Neuronal stem cell (in vitro differentiated cells): ENCODE results near the gene NOL6.

Experiments used
- DNase-seq: peaks from one replicate; pipeline ENCODE4 v3.0.0-alpha.2; 2013; ENCODE audit warnings: low spot score
- H2AFZ ChIP-seq: one replicate; pipeline ENCODE4 v1.6.1; 2013; ENCODE audit warnings: mild to moderate bottlenecking, low read length, inconsistent platforms
- H2AK5ac ChIP-seq: 2 replicates; pipeline ENCODE4 v1.6.1; 2013; ENCODE audit warnings: low read depth, mild to moderate bottlenecking, inconsistent platforms, low read length, moderate library complexity, mixed read lengths
- H2BK120ac ChIP-seq: 2 replicates; pipeline ENCODE4 v1.6.1; 2013; ENCODE audit warnings: low read depth, mild to moderate bottlenecking, inconsistent platforms, low read length, moderate library complexity, mixed read lengths
- H2BK12ac ChIP-seq: one replicate; pipeline ENCODE4 v1.6.1; 2013; ENCODE audit warnings: low read length, inconsistent platforms
- H2BK15ac ChIP-seq: 2 replicates; pipeline ENCODE4 v1.6.1; 2013; ENCODE audit warnings: mild to moderate bottlenecking, low read length, inconsistent platforms, mixed read lengths
- H2BK5ac ChIP-seq: one replicate; pipeline ENCODE4 v1.6.1; 2013; ENCODE audit warnings: inconsistent platforms, mild to moderate bottlenecking, low read length, moderate library complexity
- H3K14ac ChIP-seq: one replicate; pipeline ENCODE4 v1.6.1; 2013; ENCODE audit warnings: low read length, inconsistent platforms
- H3K18ac ChIP-seq: 2 replicates; pipeline ENCODE4 v1.6.1; 2013; ENCODE audit warnings: low read length, inconsistent platforms
- H3K23ac ChIP-seq: 2 replicates; pipeline ENCODE4 v1.6.1; 2013; ENCODE audit warnings: low read depth, mild to moderate bottlenecking, mixed read lengths, low read length, inconsistent platforms; ENCODE audit not compliant: poor library complexity
- H3K27ac ChIP-seq: replicated peaks from 3 replicates; pipeline ENCODE4 v1.5.1; 2013; ENCODE audit warnings: low read length, inconsistent platforms
- H3K27me3 ChIP-seq, 3 experiments: 2 replicates each; pipeline ENCODE4 v1.6.1; 2013; ENCODE audit warnings: low read length in 3 of 3, mild to moderate bottlenecking in 2 of 3, inconsistent platforms in 1 of 3, low read depth in 1 of 3, mixed read lengths in 1 of 3, moderate library complexity in 1 of 3; ENCODE audit not compliant: control insufficient read depth in 3 of 3, insufficient read depth in 3 of 3
- H3K36me3 ChIP-seq, 2 donors: replicated peaks in 1 of 2; 2 replicates each; pipeline ENCODE4 v1.6.1; 2013; ENCODE audit warnings: low read length in 2 of 2; ENCODE audit not compliant: control insufficient read depth in 2 of 2, insufficient read depth in 2 of 2
- H3K4ac ChIP-seq: 2 replicates; pipeline ENCODE4 v1.6.1; 2013; ENCODE audit warnings: inconsistent platforms, mild to moderate bottlenecking, low read length, moderate library complexity
- H3K4me1 ChIP-seq, 2 donors: 1 replicate in 1 of 2; 2 replicates in 1 of 2; pipeline ENCODE4 v1.6.1; 2013; ENCODE audit warnings: low read length in 2 of 2, low read depth in 1 of 2; ENCODE audit not compliant: control insufficient read depth in 2 of 2, insufficient read depth in 1 of 2
- H3K4me2 ChIP-seq: one replicate; pipeline ENCODE4 v1.6.1; 2013; ENCODE audit warnings: mild to moderate bottlenecking, low read length, inconsistent platforms; ENCODE audit not compliant: insufficient read depth, poor library complexity, severe bottlenecking
- H3K4me3 ChIP-seq, 2 donors: 2 replicates each; pipeline ENCODE4 v1.5.1; 2013; ENCODE audit warnings: low read length in 2 of 2, mild to moderate bottlenecking in 2 of 2, inconsistent platforms in 1 of 2, moderate library complexity in 1 of 2
- H3K79me1 ChIP-seq: one replicate; pipeline ENCODE4 v1.6.1; 2013; ENCODE audit warnings: low read depth, mild to moderate bottlenecking, inconsistent platforms, low read length, moderate library complexity
- H3K9ac ChIP-seq: one replicate; pipeline ENCODE4 v1.6.1; 2013; ENCODE audit warnings: mild to moderate bottlenecking, low read depth, low read length, inconsistent platforms; ENCODE audit not compliant: poor library complexity
- H3K9me3 ChIP-seq, 2 donors: replicated peaks in 1 of 2; 2 replicates each; pipeline versions ENCODE3 to v1.6.1; 2013; ENCODE audit warnings: low read length in 2 of 2, mild to moderate bottlenecking in 2 of 2, inconsistent platforms in 1 of 2, low read depth in 1 of 2, mixed read lengths in 1 of 2, moderate library complexity in 1 of 2; ENCODE audit not compliant: control insufficient read depth in 2 of 2, insufficient read depth in 1 of 2
- H4K8ac ChIP-seq: one replicate; pipeline ENCODE4 v1.6.1; 2013; ENCODE audit warnings: low read depth, mild to moderate bottlenecking, inconsistent platforms, low read length, moderate library complexity
- H4K91ac ChIP-seq: one replicate; pipeline ENCODE4 v1.6.1; 2013; ENCODE audit warnings: low read length, low read depth, mild to moderate bottlenecking, inconsistent platforms; ENCODE audit not compliant: poor library complexity
- WGBS, 2 donors: extraction: QIAGEN DNeasy Blood & Tissue Kit; methylation state at CpG; one replicate each; pipeline ENCODE4 v1.1.7; 2013; ENCODE audit warnings: missing lambda C conversion rate in 2 of 2, mixed read lengths in 1 of 2; ENCODE audit not compliant: insufficient read length in 2 of 2, insufficient replicate concordance in 1 of 2; ENCODE audit errors: extremely low coverage in 2 of 2; 5-methylcytosine and 5-hydroxymethylcytosine counted together

Gene NOL6

GRCh38 chr9:33445389-33446239, 28.1 kb downstream of the NOL6 start:
- Histone ChIP-seq H2BK5ac (peak overlapping the region; percentile 13), H3K14ac (no peak overlapping the region), H3K9me3 (peaks cover 0 to 2% of the 10 kb centered on the region in 2 donors), H3K4ac (no peak overlapping the region), H3K27me3 (peaks cover 0 to 45% (median 21%) of the 10 kb centered on the region in 3 experiments), H2BK120ac (no peak overlapping the region), H3K23ac (no peak overlapping the region), H3K27ac (no peak overlapping the region), H2BK15ac (no peak overlapping the region), H3K79me1 (no peaks in the 10 kb centered on the region), H3K9ac (no peak overlapping the region), H3K18ac (no peak overlapping the region), H4K8ac (no peak overlapping the region), H3K36me3 (no peaks in the 10 kb centered on the region), H3K4me1 (peaks cover 10 to 23% of the 10 kb centered on the region in 2 donors), H3K4me2 (no peak overlapping the region), H2BK12ac (no peak overlapping the region), H2AK5ac (no peak overlapping the region), H2AFZ (peak overlapping the region; percentile 5), H3K4me3 (peak overlapping the region in 1 of 2 donors; percentile 17), H4K91ac (no peak overlapping the region)
- no peak for DNase-seq
- no CpG with 5 or more reads among the region's 11 CpGs for WGBS, 2 donors

- no peak overlapping the region for H3K23ac ChIP-seq
- H2AFZ ChIP-seq: no peak overlapping the region
- peaks cover 0 to 60% (median 20%) of the 10 kb centered on the region in 3 experiments for H3K27me3 ChIP-seq
- no peak overlapping the region for H3K27ac ChIP-seq
- H3K9me3 ChIP-seq: peaks cover 0 to 2% of the 10 kb centered on the region in 2 donors
- WGBS, 2 donors: no CpG with 5 or more reads among the region's 10 CpGs
- H3K4ac ChIP-seq: no peak overlapping the region
- H2BK12ac ChIP-seq: no peak overlapping the region
- H4K91ac ChIP-seq: no peak overlapping the region
- peak overlapping the region; percentile 27 for H3K18ac ChIP-seq
- no peaks in the 10 kb centered on the region for H3K79me1 ChIP-seq
- H3K9ac ChIP-seq: no peak overlapping the region
- H3K4me3 ChIP-seq: no peak overlapping the region
- H3K36me3 ChIP-seq: no peaks in the 10 kb centered on the region
- H4K8ac ChIP-seq: no peak overlapping the region
- no peak overlapping the region for H2BK120ac ChIP-seq
- no peak overlapping the region for H2BK15ac ChIP-seq
- H3K14ac ChIP-seq: no peak overlapping the region
- H2BK5ac ChIP-seq: no peak overlapping the region
- DNase-seq: no peak
- peak overlapping the region; percentile 26 for H2AK5ac ChIP-seq
- no peak overlapping the region for H3K4me2 ChIP-seq
- peaks cover 10 to 33% of the 10 kb centered on the region in 2 donors for H3K4me1 ChIP-seq
Measured at GRCh38 chr9:33443464-33444154, 30.1 kb downstream of the NOL6 start.

DNA sequence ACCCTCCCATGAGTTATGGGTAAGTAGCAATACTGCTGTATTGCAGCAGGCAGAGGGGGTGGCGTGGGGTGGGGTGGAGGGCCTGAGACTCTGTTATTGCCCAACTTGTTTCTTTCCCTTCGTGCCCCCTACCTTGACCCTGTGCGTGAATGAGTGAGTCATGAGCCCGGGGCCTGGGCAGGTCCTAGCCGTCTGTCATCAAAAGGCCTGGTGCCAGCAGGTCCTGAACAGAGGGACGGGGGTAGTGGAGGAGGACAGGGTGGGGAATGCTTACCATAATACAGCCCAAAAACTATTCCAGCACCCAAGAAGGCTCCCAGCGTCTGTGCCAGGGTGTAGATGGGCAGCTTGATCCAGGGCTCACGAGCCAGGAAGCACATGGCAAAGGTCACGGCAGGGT, 30.7 kb downstream of the NOL6 start:
- Histone ChIP-seq H4K8ac (no peak overlapping the region), H3K27ac (no peak overlapping the region), H2BK5ac (no peak overlapping the region), H4K91ac (no peak overlapping the region), H3K14ac (no peak overlapping the region), H2BK15ac (no peak overlapping the region), H3K9ac (no peak overlapping the region), H3K4ac (no peak overlapping the region), H3K27me3 (peaks cover 0 to 57% (median 15%) of the 10 kb centered on the region in 3 experiments), H2AFZ (no peak overlapping the region), H2BK12ac (no peak overlapping the region), H3K18ac (peak overlapping the region; percentile 27), H3K4me2 (no peak overlapping the region), H3K4me3 (no peak overlapping the region), H3K9me3 (peaks cover 0 to 1% of the 10 kb centered on the region in 2 donors), H3K4me1 (peaks cover 9 to 33% of the 10 kb centered on the region in 2 donors), H3K36me3 (no peaks in the 10 kb centered on the region), H3K79me1 (no peaks in the 10 kb centered on the region), H3K23ac (no peak overlapping the region), H2AK5ac (peak overlapping the region; percentile 26), H2BK120ac (no peak overlapping the region)
- WGBS, 2 donors: no CpG with 5 or more reads among the region's 9 CpGs
- no peak for DNase-seq

DNA sequence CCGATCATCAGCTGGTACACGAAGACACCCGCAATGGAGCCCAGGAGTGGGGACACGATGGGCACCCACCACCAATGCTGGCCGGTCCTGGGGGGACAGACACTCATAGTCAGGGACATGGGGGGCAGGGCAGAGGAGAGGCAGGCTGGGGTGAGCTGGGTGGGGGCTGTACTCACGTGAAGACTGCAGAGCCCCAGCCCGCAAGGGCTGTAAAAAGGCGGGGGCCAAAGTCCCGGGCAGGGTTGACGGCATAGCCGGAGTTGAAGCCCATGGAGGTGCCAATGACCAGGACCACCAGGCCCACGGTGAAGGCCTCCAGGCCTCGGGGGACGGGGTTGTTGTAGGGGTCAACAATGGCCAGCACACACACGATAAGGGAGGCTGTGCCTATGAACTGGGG, 31.6 kb downstream of the NOL6 start:
- no peak overlapping the region for H3K14ac ChIP-seq
- H3K18ac ChIP-seq: no peak overlapping the region
- no peaks in the 10 kb centered on the region for H3K36me3 ChIP-seq
- no peak overlapping the region for H3K4me3 ChIP-seq
- no peak overlapping the region for H2BK120ac ChIP-seq
- peaks cover 5 to 27% of the 10 kb centered on the region in 2 donors for H3K4me1 ChIP-seq
- no peak overlapping the region for H2AK5ac ChIP-seq
- H2BK12ac ChIP-seq: no peak overlapping the region
- no peak overlapping the region for H2AFZ ChIP-seq
- H3K23ac ChIP-seq: peak overlapping the region; percentile 34
- no peak overlapping the region for H3K27ac ChIP-seq
- no peak overlapping the region for H2BK5ac ChIP-seq
- no peak overlapping the region for H3K4me2 ChIP-seq
- H4K8ac ChIP-seq: no peak overlapping the region
- no peak overlapping the region for H3K9ac ChIP-seq
- peak overlapping the region; percentile 60 for H3K4ac ChIP-seq
- no peaks in the 10 kb centered on the region for H3K79me1 ChIP-seq
- H4K91ac ChIP-seq: no peak overlapping the region
- peaks cover 0 to 50% (median 9%) of the 10 kb centered on the region in 3 experiments for H3K27me3 ChIP-seq
- no peak for DNase-seq
- H3K9me3 ChIP-seq: no peaks in the 10 kb centered on the region
- H2BK15ac ChIP-seq: peak overlapping the region; percentile 72
- no CpG with 5 or more reads among the region's 15 CpGs for WGBS, 2 donors
